T-helper 9 cell (primary cell): Measurements from ENCODE around the gene TM4SF1.

Experiments
- DNase-seq: peaks from one replicate; pipeline ENCODE4 v3.0.0-alpha.2; 2020
- total RNA-seq, 2 donors: gene quantifications; one replicate each; lab custom pipeline; 2026; lab: John Stamatoyannopoulos, UW

The TM4SF1 gene
- 0 reads per million in 2 donors for total RNA-seq

- DNase-seq, result no peak
Observed at GRCh38 chr3:149377408-149378364, at the start of gene TM4SF1. Gene TM4SF1, minus strand, starts transcription at chr3:149377649. Its CDS starts 102 bp downstream, at chr3:149377547.

- no peak for DNase-seq
Observed at GRCh38 chr3:149426325-149426724, 48.9 kb upstream of the TM4SF1 start.

GRCh38 chr3:149424918-149425317 is 47.5 kb upstream of the TM4SF1 start:
- DNase-seq, result no peak

- DNase-seq, result no peak
Observed at GRCh38 chr3:149421764-149422163, 44.3 kb upstream of the TM4SF1 start.

GRCh38 chr3:149419816-149420215 is 42.4 kb upstream of the TM4SF1 start:
- no peak for DNase-seq

GRCh38 chr3:149417727-149418126 is 40.3 kb upstream of the TM4SF1 start:
- DNase-seq, result no peak

- no peak for DNase-seq
Observed at GRCh38 chr3:149417174-149417573, 39.7 kb upstream of the TM4SF1 start.

- no peak for DNase-seq
Observed at GRCh38 chr3:149415484-149415883, 38.0 kb upstream of the TM4SF1 start.

GRCh38 chr3:149414557-149415231 is 37.2 kb upstream of the TM4SF1 start:
- no peak for DNase-seq

- DNase-seq, result no peak
Observed at GRCh38 chr3:149411583-149411982, 34.1 kb upstream of the TM4SF1 start.

- no peak for DNase-seq
Observed at GRCh38 chr3:149409351-149409750, 31.9 kb upstream of the TM4SF1 start.

GRCh38 chr3:149407898-149408297 is 30.4 kb upstream of the TM4SF1 start:
- DNase-seq, result no peak

GRCh38 chr3:149406244-149406752 is 28.8 kb upstream of the TM4SF1 start:
- DNase-seq, result no peak

- no peak for DNase-seq
Observed at GRCh38 chr3:149403443-149403842, 26.0 kb upstream of the TM4SF1 start.

GRCh38 chr3:149402481-149402880 is 25.0 kb upstream of the TM4SF1 start:
- DNase-seq, result no peak

GRCh38 chr3:149401926-149402310 is 24.5 kb upstream of the TM4SF1 start:
- no peak for DNase-seq

GRCh38 chr3:149401212-149401925 is 23.9 kb upstream of the TM4SF1 start:
- no peak for DNase-seq

- DNase-seq, result no peak
Observed at GRCh38 chr3:149400645-149401044, 23.2 kb upstream of the TM4SF1 start.

GRCh38 chr3:149398296-149398695 is 20.8 kb upstream of the TM4SF1 start:
- DNase-seq, result no peak

GRCh38 chr3:149397528-149397927 is 20.1 kb upstream of the TM4SF1 start:
- no peak for DNase-seq

GRCh38 chr3:149396476-149396875 is 19.0 kb upstream of the TM4SF1 start:
- no peak for DNase-seq

- no peak for DNase-seq
Observed at GRCh38 chr3:149395107-149396089, 17.9 kb upstream of the TM4SF1 start.
